Astrocyte (in vitro differentiated cells and primary cell): Measurements from ENCODE around the gene DTNB. TPM values are rescaled to one million over a fixed set of nuclear protein-coding genes. Genes with fewer than 3 reads are reported as not detected.

ENCODE experiments used
- microRNA-seq: library from miRNA; unstranded; fragments of <30 nt; microRNA quantifications from one replicate; pipeline ENCODE4 v1.2.0, GENCODE V29; 2020
- total RNA-seq: library from RNA; stranded (reverse); gene quantifications from 2 replicates; pipeline ENCODE4 v1.2.1, GENCODE V29; 2021

DTNB gene
- total RNA-seq, 1 donor from 2014 or later, result 5.1 TPM

Small RNA genes within 50 kb of the gene (microRNA-seq; reads per million reads assigned to microRNA genes)
- gene MIR1301, result 1,742 reads per million, percentile 85 among the genes with 10 or more reads in this experiment

Other genes with a start within 250 kb of the DTNB start
- gene ASXL2, start 204.9 kb upstream of the DTNB start, total RNA-seq, result 21.9 and 25.8 TPM in 2 replicates